ENCODE data around the gene CRTC3. TPM values are rescaled to one million over a fixed set of nuclear protein-coding genes. Genes with fewer than 3 reads are reported as not detected.

CRTC3 gene
- total RNA-seq, 1 experiment from 2014 or later: 3.9 TPM

- Histone ChIP-seq H3K14ac (ENCODE audit: insufficient read depth, low read length) (no peak overlapping the region), H3T11ph (ENCODE audit: low read length) (no peak overlapping the region), H3K56ac (ENCODE audit: insufficient read length, low read depth, low read length) (no peak overlapping the region), H4K20me1 (ENCODE audit: control insufficient read depth, insufficient read depth, insufficient read length) (no peaks in the 10 kb centered on the region), H2BK20ac (ENCODE audit: low read depth, low read length, poor library complexity, severe bottlenecking) (no peak overlapping the region), H3K79me2 (ENCODE audit: insufficient read depth, low read length) (no peaks in the 10 kb centered on the region), H3K4ac (ENCODE audit: low read depth, low read length) (no peak overlapping the region), H3K23me2 (ENCODE audit: insufficient read length, low read depth, low read length, poor library complexity, severe bottlenecking) (no peaks in the 10 kb centered on the region), H2AFZ (ENCODE audit: low read length) (no peak overlapping the region), H3K18ac (ENCODE audit: insufficient read length, low read depth, low read length) (no peak overlapping the region), H2BK12ac (ENCODE audit: insufficient read length, low read depth, low read length) (no peak overlapping the region), H3K23ac (ENCODE audit: insufficient read length, low read depth, low read length) (no peak overlapping the region), H3K4me1 (ENCODE audit: insufficient read depth, low read length) (no peaks in the 10 kb centered on the region), H2AK5ac (ENCODE audit: insufficient read length, low read length) (no peak overlapping the region), H4K8ac (replicated peaks; ENCODE audit: insufficient read length, low read depth, low read length) (no peak overlapping the region), H4K91ac (ENCODE audit: insufficient read length, low read depth, low read length) (no peak overlapping the region), H3K4me2 (ENCODE audit: insufficient read depth, insufficient read length, low read length) (no peak overlapping the region), H3K9ac (ENCODE audit: extremely low read depth, insufficient read length, low read length) (no peak overlapping the region), H3K9me3 (ENCODE audit: control insufficient read depth, low read depth, low read length) (no peaks in the 10 kb centered on the region), H3K27ac (ENCODE audit: insufficient read length, low read depth, low read length) (no peak overlapping the region), H2BK15ac (ENCODE audit: low read depth, low read length) (no peak overlapping the region), H2BK5ac (ENCODE audit: insufficient read length, low read length) (no peak overlapping the region), H3K79me1 (ENCODE audit: insufficient read depth, low read depth, low read length, poor library complexity, severe bottlenecking) (no peaks in the 10 kb centered on the region), H2BK120ac (ENCODE audit: low read depth, low read length, poor library complexity, severe bottlenecking) (no peak overlapping the region), H4K5ac (ENCODE audit: insufficient read length, low read depth, low read length) (no peak overlapping the region), H3K27me3 (ENCODE audit: insufficient read depth, low read length) (no peaks in the 10 kb centered on the region)
- peaks cover 29 to 72% (median 61%) of the 10 kb centered on the region in 3 experiments; a peak in 6 of 7 replicates for H3K36me3 Mint-ChIP-seq (ENCODE audit: insufficient read depth in 1 of 3, low read depth in 3 of 3)
- DNase-seq: no peak
- no peaks in the 10 kb centered on the region for H3K4me1 Mint-ChIP-seq
- no CpG with 5 or more reads among the region's 8 CpGs for WGBS (ENCODE audit: extremely low coverage, insufficient read length, low lambda C conversion rate)
- no peak overlapping the region for H3K27ac Mint-ChIP-seq
- H3K27me3 Mint-ChIP-seq (ENCODE audit: low read depth): no peaks in the 10 kb centered on the region
- H3K4me3 Mint-ChIP-seq: no peak overlapping the region
- TF ChIP-seq CTCF (conservative IDR thresholded peaks at IDR 0.05): no peak
- no peaks in the 10 kb centered on the region for H3K9me3 Mint-ChIP-seq
Measured at GRCh38 chr15:90487186-90487585, 42.5 kb upstream of the CRTC3 start.
